DOHH2 (cell line): ENCODE data around the gene GDF2.

Experiments used
- EZH2phosphoT487 ChIP-seq: fragments of 200-600 bp; sonication (generic); IDR thresholded peaks from 2 replicates; pipeline ENCODE4 v1.6.1; 2017; ENCODE audit warnings: borderline replicate concordance, mild to moderate bottlenecking, antibody characterized with exemption, low read length, moderate library complexity, mixed read lengths
- TF ChIP-seq, protein P1 (sequence below): fragments of 200-600 bp; sonication (generic); IDR thresholded peaks from one replicate; pipeline ENCODE4 v1.5.1; 2014; ENCODE audit warnings: antibody characterized with exemption, mild to moderate bottlenecking, low read depth, low read length; ENCODE audit not compliant: poor library complexity, severe bottlenecking

DNA sequence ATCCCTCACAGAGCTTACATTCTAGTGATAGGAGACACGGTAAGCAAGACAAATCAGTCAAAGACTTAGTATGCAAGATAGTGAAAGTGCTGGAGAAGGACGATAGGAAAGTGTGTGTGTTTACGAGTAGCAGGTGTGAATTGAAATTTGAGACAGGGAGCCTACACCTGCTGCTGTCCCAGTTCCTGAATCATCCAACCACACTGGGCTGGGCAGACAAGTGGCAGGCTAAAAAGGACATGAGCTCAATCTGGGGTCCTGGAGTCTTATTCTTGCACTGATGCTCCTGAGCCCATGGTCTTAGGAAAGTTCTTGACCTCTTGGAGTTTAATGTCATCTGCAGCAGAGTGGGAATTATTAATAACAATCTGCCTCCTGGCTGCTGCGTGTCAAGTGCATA is 42.1 kb downstream of the GDF2 start:
- TF ChIP-seq, protein P1, sequence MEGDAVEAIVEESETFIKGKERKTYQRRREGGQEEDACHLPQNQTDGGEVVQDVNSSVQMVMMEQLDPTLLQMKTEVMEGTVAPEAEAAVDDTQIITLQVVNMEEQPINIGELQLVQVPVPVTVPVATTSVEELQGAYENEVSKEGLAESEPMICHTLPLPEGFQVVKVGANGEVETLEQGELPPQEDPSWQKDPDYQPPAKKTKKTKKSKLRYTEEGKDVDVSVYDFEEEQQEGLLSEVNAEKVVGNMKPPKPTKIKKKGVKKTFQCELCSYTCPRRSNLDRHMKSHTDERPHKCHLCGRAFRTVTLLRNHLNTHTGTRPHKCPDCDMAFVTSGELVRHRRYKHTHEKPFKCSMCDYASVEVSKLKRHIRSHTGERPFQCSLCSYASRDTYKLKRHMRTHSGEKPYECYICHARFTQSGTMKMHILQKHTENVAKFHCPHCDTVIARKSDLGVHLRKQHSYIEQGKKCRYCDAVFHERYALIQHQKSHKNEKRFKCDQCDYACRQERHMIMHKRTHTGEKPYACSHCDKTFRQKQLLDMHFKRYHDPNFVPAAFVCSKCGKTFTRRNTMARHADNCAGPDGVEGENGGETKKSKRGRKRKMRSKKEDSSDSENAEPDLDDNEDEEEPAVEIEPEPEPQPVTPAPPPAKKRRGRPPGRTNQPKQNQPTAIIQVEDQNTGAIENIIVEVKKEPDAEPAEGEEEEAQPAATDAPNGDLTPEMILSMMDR, result no peak
- no peak for TF ChIP-seq EZH2phosphoT487
